Tibial nerve (tissue), 3 donors: ENCODE measurements around the gene SAMD13.

Source experiments
- CTCF ChIP-seq, 5 experiments: fragments of 200-600 bp in 3 of 5; fragments of 450-650 bp in 2 of 5; sonication (generic) in 3 of 5; IDR thresholded peaks; one replicate each; pipeline ENCODE4 v1.5.1; 2016 to 2019; ENCODE audit warnings: antibody characterized with exemption in 5 of 5, mild to moderate bottlenecking in 3 of 5, moderate library complexity in 2 of 5
- POLR2A ChIP-seq, 2 donors: fragments of 450-650 bp; IDR thresholded peaks; one replicate each; pipeline ENCODE4 v1.6.1; 2017; ENCODE audit warnings: antibody characterized with exemption in 2 of 2, mild to moderate bottlenecking in 2 of 2, moderate library complexity in 2 of 2

- no peak for TF ChIP-seq CTCF (IDR thresholded peaks at IDR 0.05)
- no peak for TF ChIP-seq POLR2A (IDR thresholded peaks at IDR 0.05)
Observed at GRCh38 chr1:84253891-84254290, 47.6 kb upstream of the SAMD13 start.
